Measurements from ENCODE around the gene HDLBP. TPM values are rescaled to one million over a fixed set of nuclear protein-coding genes. Genes with fewer than 3 reads are reported as not detected.
A peak's percentile ranks its signal among the peaks of the same experiment; 100 is the strongest.

The HDLBP gene
- total and polyA plus RNA-seq, 2 experiments from 2014 or later = 613 to 711 TPM

DNA sequence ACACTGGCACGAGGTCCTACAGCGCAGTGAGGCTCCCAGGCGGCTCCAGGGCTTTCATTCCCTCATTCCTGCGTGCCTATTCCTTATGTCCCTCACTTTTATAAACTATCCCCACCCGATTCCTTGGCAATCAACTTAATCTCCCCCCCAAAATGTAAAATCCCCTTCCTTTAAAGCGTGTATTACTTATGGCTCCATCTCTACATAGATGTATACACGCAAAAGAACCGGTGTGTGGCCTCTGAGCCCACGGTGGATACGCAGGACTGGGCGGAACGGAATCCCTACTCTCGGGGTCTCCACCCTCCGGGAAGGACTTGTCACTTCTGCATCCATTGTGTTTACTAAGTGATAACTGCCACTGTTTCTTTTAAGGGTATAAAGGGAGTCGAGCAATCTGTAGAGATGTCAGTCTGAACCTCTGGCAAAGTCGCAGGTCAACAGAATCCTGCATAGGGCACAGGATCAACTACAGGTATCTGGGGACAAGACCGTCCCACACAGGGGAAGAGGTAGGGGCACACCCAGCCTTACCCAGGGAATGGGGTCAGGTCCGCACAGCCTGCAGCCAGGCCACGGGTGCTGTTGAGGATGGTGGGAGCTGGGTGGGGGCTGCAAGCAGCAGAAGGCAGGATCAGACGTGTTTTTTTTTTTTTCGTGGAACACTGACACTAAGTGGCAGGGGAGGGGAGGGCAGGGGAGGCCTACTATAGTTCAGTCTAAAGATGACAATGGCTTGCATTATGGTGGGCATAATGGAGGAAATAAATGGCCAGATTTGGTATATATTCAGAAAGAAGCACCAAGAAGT lies 42.1 kb downstream of the HDLBP start:
- Histone ChIP-seq H3K4me1 (ENCODE audit: insufficient read depth) (peaks cover 29% of the 10 kb centered on the region), H3K9me2 (ENCODE audit: insufficient read depth) (no peaks in the 10 kb centered on the region), H3K4me2 (ENCODE audit: unreplicated experiment) (peak overlapping the region; percentile 88), H3K9ac (peak overlapping the region; percentile 99), H2AFZ (peak overlapping the region; percentile 68), H4K20me1 (ENCODE audit: insufficient read depth) (peaks cover 29% of the 10 kb centered on the region; the same call in 1 of the 2 replicates), H3K9me3 (ENCODE audit: low read depth) (no peaks in the 10 kb centered on the region), H3K27ac (peak overlapping the region; percentile 93), H3K4me3 (peak overlapping the region; percentile 96), H3K36me3 (ENCODE audit: low read depth) (peaks cover 6% of the 10 kb centered on the region; the same call in 1 of the 2 replicates), H3F3A (ENCODE audit: insufficient read depth) (peaks cover 39% of the 10 kb centered on the region), H3K79me2 (ENCODE audit: insufficient read depth) (peaks cover 96% of the 10 kb centered on the region), H3K27me3 (replicated peaks; ENCODE audit: insufficient read depth) (no peaks in the 10 kb centered on the region)
- WGBS, 2 experiments (ENCODE audit: low coverage in 1 of 2, low lambda C conversion rate in 2 of 2, missing lambda C conversion rate in 2 of 2) = 51 to 53% methylated on average over 21 of the region's 21 CpGs
- DNase-seq = peak; percentile 24
- in situ Hi-C loops (cut with MboI) = no loop called here
- TF ChIP-seq EZH2phosphoT487 (IDR thresholded peaks at IDR 0.05; ENCODE audit: insufficient read depth, low read depth) (no peak), EZH2 (IDR thresholded peaks at IDR 0.05; ENCODE audit: insufficient read depth, poor library complexity, severe bottlenecking) (no peak)

DNA sequence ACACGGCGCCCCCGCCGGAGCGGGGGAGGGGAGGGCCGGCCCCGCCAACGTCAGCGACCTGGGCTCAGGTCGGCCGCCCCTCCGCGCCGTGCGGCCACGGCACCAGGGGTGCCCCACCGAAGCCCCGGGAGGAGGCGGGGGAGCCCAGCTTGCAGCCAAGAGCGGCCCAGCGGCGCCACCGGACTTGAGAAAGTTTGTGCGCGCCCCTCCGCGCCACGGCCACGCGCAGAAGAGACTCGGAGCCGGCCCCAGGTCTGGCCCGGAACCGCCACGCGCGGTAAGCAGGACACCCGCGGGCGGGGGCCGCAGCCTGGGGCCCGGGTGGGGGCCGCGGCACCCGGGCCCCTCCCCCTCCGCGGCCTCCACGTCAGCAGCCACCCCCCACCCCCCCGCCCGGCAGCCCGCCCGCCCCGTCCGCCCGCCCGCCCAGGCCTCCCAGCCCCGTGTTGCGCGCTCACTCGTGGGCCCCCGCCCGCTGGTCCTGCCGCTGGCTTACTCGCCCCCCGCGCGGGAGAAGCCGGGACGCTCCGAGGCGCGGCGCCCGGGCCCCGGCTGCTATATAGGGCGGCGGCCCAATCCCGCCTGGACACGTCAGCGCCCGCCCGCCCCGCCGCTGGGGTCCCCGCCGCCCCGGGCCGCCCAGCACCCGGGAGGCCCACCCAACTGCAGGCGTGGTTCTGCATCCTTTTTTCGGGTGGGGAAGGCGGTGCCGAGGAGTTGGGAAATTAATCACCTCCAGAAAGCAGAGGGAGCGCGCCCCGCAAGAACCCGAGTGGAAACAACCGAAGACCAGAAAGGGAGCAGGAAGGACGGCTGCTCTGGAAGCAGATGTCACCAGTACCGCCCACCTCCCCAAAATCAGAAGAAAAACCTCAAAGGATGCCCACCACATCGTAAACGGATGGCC lies 42.9 kb downstream of the HDLBP start:
- peaks cover 37% of the 10 kb centered on the region for H4K20me1 ChIP-seq (ENCODE audit: insufficient read depth)

DNA sequence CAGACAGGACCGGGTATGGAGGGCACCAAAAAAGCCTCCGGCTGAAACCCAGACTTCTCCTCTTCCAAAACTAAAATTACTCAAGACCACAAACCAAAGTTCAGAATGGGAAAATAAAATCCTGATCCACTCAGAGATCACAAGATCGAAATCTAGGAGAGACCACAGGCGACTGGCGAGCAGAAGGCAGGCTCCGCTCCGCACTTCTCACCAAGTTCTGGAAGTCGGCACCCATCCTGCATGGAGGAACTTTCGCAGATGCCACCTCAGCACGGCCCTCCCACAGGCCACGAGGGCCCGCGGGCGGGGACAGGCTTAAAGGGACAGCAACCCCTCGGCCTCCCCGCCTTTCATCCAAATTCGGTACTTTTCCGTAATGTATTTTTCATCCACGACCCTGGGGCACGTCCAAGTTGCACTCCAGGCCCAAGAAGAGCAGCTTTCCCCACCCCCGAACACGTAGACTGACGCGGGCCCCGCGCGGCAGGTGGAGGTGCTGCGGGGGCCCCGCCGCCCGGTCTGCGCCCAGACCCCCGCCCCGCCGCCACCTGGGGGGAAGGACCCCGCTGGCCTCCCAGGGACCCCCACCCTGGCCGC lies 43.7 kb downstream of the HDLBP start:
- no peaks in the 10 kb centered on the region for H3K9me2 ChIP-seq (ENCODE audit: insufficient read depth)
- TF ChIP-seq EZH2 (IDR thresholded peaks at IDR 0.05; ENCODE audit: insufficient read depth, poor library complexity, severe bottlenecking) (no peak), EZH2phosphoT487 (IDR thresholded peaks at IDR 0.05; ENCODE audit: insufficient read depth, low read depth) (no peak)
- 0 to 1% methylated on average over 19 to 27 of the region's 37 CpGs for WGBS, 2 experiments (ENCODE audit: low coverage in 1 of 2, low lambda C conversion rate in 2 of 2, missing lambda C conversion rate in 2 of 2)
- H3K36me3 ChIP-seq (ENCODE audit: low read depth) = peaks cover 19% of the 10 kb centered on the region; the same call in 1 of the 2 replicates
- peaks cover 36% of the 10 kb centered on the region for H3K4me1 ChIP-seq (ENCODE audit: insufficient read depth)
- H3F3A ChIP-seq (ENCODE audit: insufficient read depth) = peaks cover 44% of the 10 kb centered on the region
- H3K9me3 ChIP-seq (ENCODE audit: low read depth) = no peaks in the 10 kb centered on the region
- H2AFZ ChIP-seq = no peak overlapping the region
- peaks cover 96% of the 10 kb centered on the region for H3K79me2 ChIP-seq (ENCODE audit: insufficient read depth)
- H3K4me3 ChIP-seq = peak overlapping the region; percentile 96
- no peaks in the 10 kb centered on the region for H3K27me3 ChIP-seq (replicated peaks; ENCODE audit: insufficient read depth)
- H3K4me2 ChIP-seq (ENCODE audit: unreplicated experiment) = peak overlapping the region; percentile 98
- in situ Hi-C loops (cut with MboI) = no loop called here
- peak; percentile 96 for DNase-seq
- peaks cover 37% of the 10 kb centered on the region for H4K20me1 ChIP-seq (ENCODE audit: insufficient read depth)
- peak overlapping the region; percentile 99 for H3K9ac ChIP-seq
- peak overlapping the region; percentile 93 for H3K27ac ChIP-seq

More for the DNA sequence above, 42.9 kb downstream of the HDLBP start:
- Histone ChIP-seq H3K4me2 (ENCODE audit: unreplicated experiment) (peak overlapping the region; percentile 98), H3K36me3 (ENCODE audit: low read depth) (peaks cover 13% of the 10 kb centered on the region; the same call in 1 of the 2 replicates), H3K4me1 (ENCODE audit: insufficient read depth) (peaks cover 36% of the 10 kb centered on the region), H3K27me3 (replicated peaks; ENCODE audit: insufficient read depth) (no peaks in the 10 kb centered on the region), H3K79me2 (ENCODE audit: insufficient read depth) (peaks cover 96% of the 10 kb centered on the region), H3K9me3 (ENCODE audit: low read depth) (no peaks in the 10 kb centered on the region), H3K9me2 (ENCODE audit: insufficient read depth) (no peaks in the 10 kb centered on the region), H2AFZ (peak overlapping the region; percentile 68), H3K27ac (peak overlapping the region; percentile 93), H3K9ac (peak overlapping the region; percentile 99), H3F3A (ENCODE audit: insufficient read depth) (peaks cover 44% of the 10 kb centered on the region), H3K4me3 (peak overlapping the region; percentile 96)
- in situ Hi-C loops (cut with MboI) = no loop called here
- 1 to 2% methylated on average over 38 to 65 of the region's 102 CpGs for WGBS, 2 experiments (ENCODE audit: low coverage in 1 of 2, low lambda C conversion rate in 2 of 2, missing lambda C conversion rate in 2 of 2)
- TF ChIP-seq EZH2phosphoT487 (IDR thresholded peaks at IDR 0.05; ENCODE audit: insufficient read depth, low read depth) (no peak), EZH2 (IDR thresholded peaks at IDR 0.05; ENCODE audit: insufficient read depth, poor library complexity, severe bottlenecking) (no peak)
- peak; percentile 88 for DNase-seq

- TF ChIP-seq EZH2 (IDR thresholded peaks at IDR 0.05; ENCODE audit: insufficient read depth, poor library complexity, severe bottlenecking) (no peak), EZH2phosphoT487 (IDR thresholded peaks at IDR 0.05; ENCODE audit: insufficient read depth, low read depth) (no peak)
- Histone ChIP-seq H3K36me3 (ENCODE audit: low read depth) (peaks cover 32% of the 10 kb centered on the region), H3K4me3 (peak overlapping the region; percentile 96), H3K9me2 (ENCODE audit: insufficient read depth) (no peaks in the 10 kb centered on the region), H3K27ac (peak overlapping the region; percentile 93), H3K9ac (peak overlapping the region; percentile 99), H3K4me2 (ENCODE audit: unreplicated experiment) (peak overlapping the region; percentile 98), H3F3A (ENCODE audit: insufficient read depth) (peaks cover 34% of the 10 kb centered on the region), H3K79me2 (ENCODE audit: insufficient read depth) (peaks cover 96% of the 10 kb centered on the region), H3K27me3 (replicated peaks; ENCODE audit: insufficient read depth) (no peaks in the 10 kb centered on the region), H2AFZ (no peak overlapping the region), H3K9me3 (ENCODE audit: low read depth) (no peaks in the 10 kb centered on the region), H3K4me1 (ENCODE audit: insufficient read depth) (peaks cover 36% of the 10 kb centered on the region), H4K20me1 (ENCODE audit: insufficient read depth) (peaks cover 37% of the 10 kb centered on the region)
- peak; percentile 59 for DNase-seq
- WGBS, 2 experiments (ENCODE audit: low coverage in 1 of 2, low lambda C conversion rate in 2 of 2, missing lambda C conversion rate in 2 of 2) = 5 to 7% methylated on average over 5 of the region's 5 CpGs
- in situ Hi-C loops (cut with MboI) = no loop called here
Observed at GRCh38 chr2:241270531-241270930, 44.9 kb downstream of the HDLBP start.
